Measurements from ENCODE around the gene ZNF687.

Gene ZNF687

DNA sequence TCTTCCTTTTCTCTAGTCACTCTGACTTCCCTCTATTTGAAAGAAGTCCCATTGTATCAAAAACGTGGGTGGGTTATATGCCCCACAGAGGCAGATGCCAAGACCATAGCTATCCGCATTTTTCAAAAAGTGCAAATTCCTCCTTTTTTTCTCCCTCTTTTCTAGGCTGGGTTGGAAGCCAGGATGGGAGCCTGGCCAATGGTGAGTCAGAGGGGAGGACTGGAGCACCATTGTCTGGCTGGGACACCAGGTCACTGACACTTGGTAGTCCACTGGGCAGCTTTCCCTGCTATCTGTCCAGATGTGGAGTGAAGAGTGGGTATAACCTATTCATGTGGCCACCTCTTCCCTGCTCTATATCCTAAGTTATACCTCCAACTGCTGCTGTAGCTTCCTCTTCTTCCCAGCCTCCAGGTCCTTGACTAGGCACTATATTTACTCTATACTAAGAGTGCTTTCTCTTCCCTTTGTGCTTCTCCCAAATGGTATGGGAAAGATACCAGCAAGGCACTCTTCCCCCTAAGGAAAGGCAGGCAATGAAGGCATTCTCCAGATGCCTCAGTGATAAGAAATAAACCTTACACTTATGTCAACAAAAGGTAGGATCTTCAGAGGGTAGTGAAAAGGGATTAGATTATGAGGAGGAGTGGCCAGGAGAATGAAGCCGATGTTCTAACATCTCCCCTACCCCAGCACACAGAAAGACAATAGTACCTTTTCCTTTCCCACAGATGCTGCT, 32.2 kb downstream of the ZNF687 start:
- DNase-seq = no peak

DNA sequence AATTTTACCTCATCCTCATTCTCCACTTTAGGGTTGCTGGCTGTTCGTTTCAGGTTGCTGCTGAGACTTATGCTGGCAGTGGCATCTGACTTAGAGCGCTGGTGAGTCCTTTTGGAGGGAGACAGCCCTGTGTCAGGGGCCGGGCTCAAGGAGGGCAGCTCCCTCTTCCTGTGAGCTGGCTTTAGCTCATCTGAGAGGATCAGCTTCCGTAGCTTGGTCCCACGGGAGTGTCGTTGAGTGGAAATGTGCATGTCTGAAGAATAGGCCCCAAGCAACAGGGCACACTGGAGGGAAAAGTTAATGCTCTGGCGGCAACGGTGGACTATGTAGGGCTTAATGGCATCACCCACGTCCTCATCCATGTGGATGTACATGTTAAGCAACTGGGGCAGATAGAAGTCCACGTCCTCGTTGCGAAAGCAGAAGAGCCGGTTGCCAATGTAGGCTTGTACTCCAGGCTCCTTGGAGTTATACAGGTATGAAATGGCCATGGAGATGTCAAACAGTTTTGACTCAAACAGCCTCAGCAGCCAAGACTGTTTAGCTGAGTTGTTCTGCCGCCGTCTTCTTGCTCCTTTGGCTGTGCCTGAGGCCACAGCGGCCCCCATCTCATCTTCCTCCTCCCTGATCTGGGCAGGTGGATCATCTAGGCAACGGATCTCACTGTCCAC, 33.6 kb downstream of the ZNF687 start:
- DNase-seq = no peak

DNA sequence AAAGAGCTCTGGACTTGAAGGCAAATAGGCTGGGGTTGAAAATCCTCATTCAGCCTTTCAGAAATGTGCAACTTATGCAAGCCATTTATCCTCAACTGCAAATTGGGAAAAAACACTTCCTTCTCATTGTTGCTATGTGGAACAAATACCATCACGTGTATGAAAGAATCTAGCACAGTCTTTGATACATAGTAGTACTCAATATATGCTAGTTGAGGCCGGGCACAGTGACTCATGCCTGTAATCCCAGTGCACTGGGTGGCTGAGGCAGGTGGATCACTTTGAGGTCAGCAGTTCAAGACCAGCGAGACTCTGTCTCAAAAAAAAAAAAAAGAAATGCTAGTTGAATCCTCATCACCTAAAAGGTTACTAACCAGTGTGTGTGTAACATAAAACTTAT, 36.9 kb downstream of the ZNF687 start:
- no peak for DNase-seq

DNA sequence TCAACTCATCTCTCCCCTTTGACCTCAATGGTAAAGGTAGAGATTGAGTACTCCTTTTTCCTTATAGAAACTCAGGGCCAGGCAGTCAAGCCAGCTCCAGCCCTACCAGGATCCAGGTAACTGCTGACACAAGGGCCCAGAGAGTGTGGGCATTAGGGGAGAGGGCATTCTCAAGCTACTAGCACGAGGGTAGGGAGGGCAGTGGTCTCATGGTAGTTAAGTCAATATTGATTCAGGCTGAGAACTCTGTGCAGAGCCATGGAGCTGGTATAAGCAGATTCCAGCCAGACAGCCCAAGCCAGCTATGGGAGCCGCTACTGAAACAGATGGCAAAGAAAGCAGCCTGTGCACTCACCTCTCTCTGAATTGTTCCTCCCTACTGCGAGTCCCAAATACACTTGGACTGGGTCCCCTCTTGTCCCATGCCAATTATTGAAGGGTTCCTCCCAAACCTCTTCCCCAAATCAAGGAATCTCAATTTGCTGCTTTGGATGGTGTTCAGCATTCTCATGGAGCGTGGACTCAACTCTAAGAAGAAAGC, 42.4 kb downstream of the ZNF687 start:
- DNase-seq = no peak

- DNase-seq = no peak
Measured at GRCh38 chr1:151325231-151325630, 43.1 kb downstream of the ZNF687 start.

DNA sequence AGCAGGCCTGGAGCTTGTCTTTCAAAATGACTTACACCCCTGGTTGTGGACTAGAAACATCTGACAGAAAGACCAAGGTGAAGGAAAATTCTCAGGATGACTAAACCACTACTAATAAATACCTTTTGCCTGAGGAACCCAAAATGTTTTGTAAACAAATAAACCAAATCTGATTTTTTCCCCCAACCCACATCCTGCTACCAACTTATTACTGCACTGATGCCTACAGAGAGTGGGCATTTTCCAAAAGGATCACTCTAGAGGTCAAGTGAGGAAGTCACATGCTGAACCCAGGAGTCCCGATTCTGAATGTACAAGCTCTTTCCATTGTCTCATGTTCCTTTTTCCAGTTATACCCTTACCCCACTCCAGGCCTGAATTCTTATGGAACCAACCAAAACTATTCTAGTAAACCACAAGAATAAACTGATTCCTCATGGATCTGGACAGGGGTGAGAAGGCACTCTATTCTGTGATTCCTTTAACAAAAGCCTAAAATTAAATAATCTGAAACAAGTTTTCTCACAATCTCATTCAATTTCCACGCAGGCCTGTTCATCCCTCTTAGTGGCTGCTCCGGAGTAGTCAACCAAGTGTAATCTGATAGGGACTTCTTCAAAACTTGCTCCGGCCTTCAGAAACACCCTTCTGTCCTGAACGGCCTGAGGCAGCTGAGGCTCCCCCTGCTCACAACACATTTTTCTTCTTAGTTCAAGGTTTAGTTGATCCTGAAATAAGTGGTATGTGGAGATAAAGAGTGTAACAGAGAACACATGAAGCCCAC, 43.7 kb downstream of the ZNF687 start:
- no peak for DNase-seq

GRCh38 chr1:151326619-151327222, 44.6 kb downstream of the ZNF687 start:
- peak; percentile 80 for DNase-seq

DNA sequence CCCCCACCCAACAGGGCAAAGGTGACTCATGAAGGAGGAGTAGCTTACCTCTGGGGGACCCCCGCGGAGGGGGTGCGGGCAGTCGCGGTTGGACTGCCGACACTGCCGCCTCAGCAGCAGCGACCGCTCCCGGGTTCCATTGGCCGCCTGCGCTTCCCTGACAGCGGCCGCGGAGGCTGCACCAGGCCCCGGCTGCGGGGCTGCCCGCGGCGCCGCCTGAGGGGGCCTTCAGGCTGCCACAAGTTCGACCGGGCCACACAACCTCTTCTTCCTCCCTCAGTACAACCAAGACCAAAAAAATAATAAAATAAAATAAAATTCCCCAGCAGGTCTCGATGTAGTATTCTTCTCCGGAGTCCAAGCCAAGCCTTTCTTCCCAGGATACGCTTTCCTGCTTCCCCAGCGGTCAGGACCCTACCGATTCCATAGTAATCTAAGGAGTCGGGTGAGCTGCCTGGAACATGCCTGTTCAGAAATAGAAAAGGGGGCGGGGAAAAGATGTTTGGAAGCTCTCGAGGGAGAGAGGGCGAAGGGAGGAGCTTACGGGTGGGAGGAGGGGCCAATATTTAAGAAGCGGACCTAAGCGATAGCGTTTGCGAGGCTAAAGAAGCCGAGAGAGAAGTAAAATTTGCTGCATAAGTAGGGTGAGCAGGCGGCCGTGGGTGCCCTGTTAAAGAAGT, 45.3 kb downstream of the ZNF687 start, which contains the start of gene PI4KB:
TSS of gene PI4KB (minus strand) at position 194 of the 680 bp plus-strand sequence. CDS start 10,935 bp downstream, outside the sequence.
- peak; percentile 98 for DNase-seq

DNA sequence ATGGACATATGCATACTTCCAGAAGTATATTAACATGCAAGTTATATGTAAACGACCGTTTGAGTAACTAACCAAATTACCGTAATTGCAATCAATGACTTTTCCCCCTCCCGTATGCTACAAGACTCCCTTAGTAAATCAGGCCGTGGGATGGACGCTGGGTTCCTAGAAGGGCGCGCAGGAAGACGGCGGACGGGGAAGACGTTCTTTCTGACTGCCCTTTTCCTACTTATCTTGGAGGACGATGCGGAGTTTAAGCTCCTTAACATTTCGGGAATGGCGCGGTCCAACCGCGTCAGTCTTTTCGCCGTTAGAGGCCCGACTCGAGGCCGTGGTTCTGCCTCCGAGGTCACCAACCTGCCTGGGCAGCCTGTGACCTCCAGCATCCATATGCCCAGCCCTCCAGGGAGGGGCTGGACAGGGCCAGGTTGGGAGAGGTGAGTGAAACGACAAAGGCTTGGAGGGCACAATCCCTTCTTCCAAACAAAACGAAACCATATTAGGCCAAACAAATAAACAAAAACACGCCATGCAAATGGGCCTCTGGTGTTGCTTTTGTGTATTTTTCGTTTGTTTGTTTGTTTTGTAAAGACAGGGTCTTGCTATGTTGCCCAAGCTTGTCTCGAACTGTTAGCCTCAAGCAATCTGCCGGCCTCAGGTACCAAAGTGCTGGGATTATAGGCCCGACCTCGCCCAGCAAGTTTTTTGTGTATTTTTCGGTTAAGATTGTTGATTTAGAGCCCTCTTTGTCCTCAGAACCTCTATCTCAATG, 46.0 kb downstream of the ZNF687 start:
- DNase-seq = no peak

DNA sequence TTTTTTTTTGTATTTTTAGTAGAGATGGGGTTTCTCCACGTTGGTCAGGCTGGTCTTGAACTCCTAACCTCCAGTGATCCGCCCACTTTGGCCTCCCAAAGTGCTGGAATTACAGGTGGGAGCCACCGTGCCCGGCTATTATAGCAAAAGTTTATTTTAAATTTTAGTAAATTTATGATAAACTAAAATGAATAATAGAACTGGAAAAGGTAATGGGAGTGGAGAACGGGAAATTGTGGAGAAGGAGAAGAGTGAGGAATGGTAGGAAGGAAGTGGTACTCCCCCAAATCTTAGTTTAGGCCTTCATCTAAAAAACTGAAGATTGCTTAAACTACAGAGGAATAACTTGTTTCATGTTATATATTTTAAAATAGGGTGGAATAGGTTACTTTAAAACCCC, 52.7 kb downstream of the ZNF687 start:
- no peak for DNase-seq

DNA sequence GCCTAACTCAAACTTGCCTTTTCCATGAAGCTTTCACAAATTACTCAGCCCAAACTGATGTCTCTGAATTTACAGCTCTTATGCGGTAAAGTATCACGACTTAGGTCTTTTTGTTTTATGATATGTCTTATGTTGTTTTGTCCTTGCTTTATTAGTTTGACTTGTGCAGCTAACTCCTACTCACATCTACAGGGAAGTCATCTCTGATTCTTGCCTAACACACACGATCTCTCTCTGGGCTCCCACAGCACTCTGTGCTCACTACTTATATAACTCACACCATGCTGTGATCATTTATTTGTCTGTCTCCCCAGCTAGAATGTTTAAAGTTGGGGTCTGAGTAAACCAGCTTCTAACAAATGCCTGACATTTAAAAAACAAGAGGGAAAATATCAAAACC, 54.5 kb downstream of the ZNF687 start:
- no peak for DNase-seq

DNA sequence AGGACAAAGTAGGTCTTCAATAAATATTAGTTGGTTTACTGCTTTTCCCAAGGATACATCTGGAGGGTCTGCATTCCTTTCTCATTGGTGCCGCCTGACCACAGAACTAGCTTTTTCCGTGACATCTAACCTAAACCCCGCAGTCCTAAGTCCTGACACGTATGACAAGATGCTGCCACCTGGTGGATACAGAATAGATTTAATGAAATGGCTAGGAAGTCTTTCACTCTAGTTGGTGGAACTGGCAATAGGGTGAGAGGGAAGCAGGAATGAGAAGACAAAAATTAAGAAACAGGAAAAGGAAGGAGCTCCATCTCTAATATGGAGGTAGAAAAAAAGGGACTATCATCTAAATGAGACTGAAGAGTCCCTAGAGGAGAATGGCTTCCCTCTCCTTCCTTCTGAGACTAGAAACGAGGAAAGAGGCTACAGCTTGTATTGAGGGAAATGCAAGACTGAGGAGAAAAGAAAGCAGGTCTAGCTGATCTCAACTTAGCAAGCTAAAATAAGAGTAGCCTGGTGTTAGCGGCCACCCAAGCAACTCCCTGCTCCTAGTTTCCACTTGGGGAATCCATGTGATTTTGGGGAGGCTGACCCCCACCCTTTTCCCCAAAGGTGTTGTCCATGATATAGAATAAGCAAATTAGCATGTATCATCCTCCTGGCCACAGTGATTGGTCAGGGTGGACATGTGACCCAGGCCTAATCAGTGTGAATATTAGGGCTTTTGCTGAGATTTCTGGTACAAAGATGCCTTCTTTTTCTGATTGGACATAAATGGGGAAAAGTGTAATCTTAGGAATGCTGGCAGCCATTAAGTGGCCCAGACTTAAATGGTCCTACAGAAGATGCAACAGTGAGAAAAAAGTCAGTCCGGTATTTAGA, 59.0 kb downstream of the ZNF687 start:
- DNase-seq = peak; percentile 84

Data from CD4-positive, alpha-beta T cell treated with Interleukin-17A for 1 hour (primary cell).